ENCODE measurements around the gene LILRB2. TPM values are rescaled to one million over a fixed set of nuclear protein-coding genes. Genes with fewer than 3 reads are reported as not detected.

LILRB2 gene
- total RNA-seq, 1 experiment from 2014 or later: not detected

DNA sequence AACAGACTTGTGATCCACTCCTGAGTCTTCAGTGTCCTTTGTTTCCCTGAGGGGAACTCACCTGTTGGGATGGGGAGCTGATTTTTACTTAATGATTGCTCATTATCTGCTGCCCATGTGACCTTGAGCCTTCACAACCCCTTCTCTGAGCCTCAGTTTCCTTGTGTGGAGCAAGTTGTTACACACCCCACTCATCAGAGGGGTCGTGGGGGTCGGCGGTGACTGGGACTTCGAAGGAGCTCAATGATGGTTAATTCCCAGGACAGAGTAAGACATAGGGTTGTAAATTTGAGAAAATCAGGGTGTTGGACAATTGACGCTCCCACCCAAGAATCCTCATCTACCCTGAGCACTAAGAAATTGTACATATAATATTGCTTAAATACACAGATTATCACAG, 18.6 kb upstream of the LILRB2 start:
- Mint-ChIP-seq H3K27ac (no peak overlapping the region), H3K27me3 (ENCODE audit: low read depth) (peaks cover 63% of the 10 kb centered on the region), H3K36me3 (ENCODE audit: insufficient read depth in 1 of 3, low read depth in 3 of 3) (no peaks in the 10 kb centered on the region), H3K4me3 (no peak overlapping the region), H3K4me1 (no peaks in the 10 kb centered on the region), H3K9me3 (peaks cover 0 to 54% of the 10 kb centered on the region in 2 experiments; a peak in 3 of 5 replicates)
- Histone ChIP-seq H3K23ac (ENCODE audit: insufficient read length, low read depth, low read length) (no peak overlapping the region), H3K27me3 (ENCODE audit: insufficient read depth, low read length) (no peaks in the 10 kb centered on the region; the same call in 1 of the 2 replicates), H2AK5ac (ENCODE audit: insufficient read length, low read length) (no peak overlapping the region), H3K9ac (ENCODE audit: extremely low read depth, insufficient read length, low read length) (no peak overlapping the region), H3K14ac (ENCODE audit: insufficient read depth, low read length) (no peak overlapping the region), H2BK120ac (ENCODE audit: low read depth, low read length, poor library complexity, severe bottlenecking) (no peak overlapping the region), H2AFZ (ENCODE audit: low read length) (no peak overlapping the region), H3K9me3 (ENCODE audit: control insufficient read depth, low read depth, low read length) (no peaks in the 10 kb centered on the region), H4K20me1 (ENCODE audit: control insufficient read depth, insufficient read depth, insufficient read length) (no peaks in the 10 kb centered on the region), H3K27ac (ENCODE audit: insufficient read length, low read depth, low read length) (no peak overlapping the region), H3K4me2 (ENCODE audit: insufficient read depth, insufficient read length, low read length) (no peak overlapping the region), H2BK5ac (ENCODE audit: insufficient read length, low read length) (no peak overlapping the region), H2BK15ac (ENCODE audit: low read depth, low read length) (no peak overlapping the region), H3K56ac (ENCODE audit: insufficient read length, low read depth, low read length) (no peak overlapping the region), H3K23me2 (ENCODE audit: insufficient read length, low read depth, low read length, poor library complexity, severe bottlenecking) (no peaks in the 10 kb centered on the region), H3T11ph (ENCODE audit: low read length) (no peak overlapping the region), H3K79me2 (ENCODE audit: insufficient read depth, low read length) (no peaks in the 10 kb centered on the region), H3K79me1 (ENCODE audit: insufficient read depth, low read depth, low read length, poor library complexity, severe bottlenecking) (no peaks in the 10 kb centered on the region), H4K91ac (ENCODE audit: insufficient read length, low read depth, low read length) (no peak overlapping the region), H3K4ac (ENCODE audit: low read depth, low read length) (no peak overlapping the region), H3K4me1 (ENCODE audit: insufficient read depth, low read length) (no peaks in the 10 kb centered on the region), H2BK12ac (ENCODE audit: insufficient read length, low read depth, low read length) (no peak overlapping the region), H4K8ac (replicated peaks; ENCODE audit: insufficient read length, low read depth, low read length) (no peak overlapping the region), H2BK20ac (ENCODE audit: low read depth, low read length, poor library complexity, severe bottlenecking) (no peak overlapping the region), H4K5ac (ENCODE audit: insufficient read length, low read depth, low read length) (no peak overlapping the region), H3K18ac (ENCODE audit: insufficient read length, low read depth, low read length) (no peak overlapping the region)
- TF ChIP-seq, protein P1, sequence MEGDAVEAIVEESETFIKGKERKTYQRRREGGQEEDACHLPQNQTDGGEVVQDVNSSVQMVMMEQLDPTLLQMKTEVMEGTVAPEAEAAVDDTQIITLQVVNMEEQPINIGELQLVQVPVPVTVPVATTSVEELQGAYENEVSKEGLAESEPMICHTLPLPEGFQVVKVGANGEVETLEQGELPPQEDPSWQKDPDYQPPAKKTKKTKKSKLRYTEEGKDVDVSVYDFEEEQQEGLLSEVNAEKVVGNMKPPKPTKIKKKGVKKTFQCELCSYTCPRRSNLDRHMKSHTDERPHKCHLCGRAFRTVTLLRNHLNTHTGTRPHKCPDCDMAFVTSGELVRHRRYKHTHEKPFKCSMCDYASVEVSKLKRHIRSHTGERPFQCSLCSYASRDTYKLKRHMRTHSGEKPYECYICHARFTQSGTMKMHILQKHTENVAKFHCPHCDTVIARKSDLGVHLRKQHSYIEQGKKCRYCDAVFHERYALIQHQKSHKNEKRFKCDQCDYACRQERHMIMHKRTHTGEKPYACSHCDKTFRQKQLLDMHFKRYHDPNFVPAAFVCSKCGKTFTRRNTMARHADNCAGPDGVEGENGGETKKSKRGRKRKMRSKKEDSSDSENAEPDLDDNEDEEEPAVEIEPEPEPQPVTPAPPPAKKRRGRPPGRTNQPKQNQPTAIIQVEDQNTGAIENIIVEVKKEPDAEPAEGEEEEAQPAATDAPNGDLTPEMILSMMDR (conservative IDR thresholded peaks at IDR 0.05): no peak
- WGBS (ENCODE audit: extremely low coverage, insufficient read length, low lambda C conversion rate): no CpG with 5 or more reads among the region's 5 CpGs
- DNase-seq: no peak
